Measurements from ENCODE around the gene ISCA2.
"Not testable (repeated sequence)": the region's sequence is repeated elsewhere in the genome, so short reads cannot be mapped to it uniquely, and the experiment has no call there.

Gene ISCA2

GRCh38 chr14:74522740-74523139 is 29.2 kb downstream of the ISCA2 start:
- intact Hi-C loops (cut with micrococcal nuclease), result no loop called here
- H3K27ac Mint-ChIP-seq, result no peak overlapping the region
- H3K36me3 Mint-ChIP-seq (ENCODE audit: low read depth), result no peaks in the 10 kb centered on the region
- no peaks in the 10 kb centered on the region for H3K9me3 Mint-ChIP-seq
- H3K4me1 Mint-ChIP-seq (ENCODE audit: low read depth), result peaks cover 18% of the 10 kb centered on the region
- H3K27me3 Mint-ChIP-seq, result peaks cover 30% of the 10 kb centered on the region
- no peak overlapping the region for H3K4me3 Mint-ChIP-seq

GRCh38 chr14:74524076-74524811 is 30.7 kb downstream of the ISCA2 start:
- Mint-ChIP-seq H3K4me3 (no peak overlapping the region), H3K36me3 (ENCODE audit: low read depth) (no peaks in the 10 kb centered on the region)

GRCh38 chr14:74524812-74525135 is 31.2 kb downstream of the ISCA2 start:
- intact Hi-C loops (cut with micrococcal nuclease), result no loop called here
- H3K4me3 Mint-ChIP-seq, result no peak overlapping the region
- H3K9me3 Mint-ChIP-seq, result no peaks in the 10 kb centered on the region
- H3K27ac Mint-ChIP-seq, result no peak overlapping the region
- H3K36me3 Mint-ChIP-seq (ENCODE audit: low read depth), result no peaks in the 10 kb centered on the region
- H3K27me3 Mint-ChIP-seq, result peaks cover 23% of the 10 kb centered on the region
- H3K4me1 Mint-ChIP-seq (ENCODE audit: low read depth), result peaks cover 18% of the 10 kb centered on the region

More at GRCh38 chr14:74524076-74524811, 30.7 kb downstream of the ISCA2 start:
- Mint-ChIP-seq H3K27me3 (peaks cover 23% of the 10 kb centered on the region), H3K27ac (no peak overlapping the region), H3K4me1 (ENCODE audit: low read depth) (peaks cover 18% of the 10 kb centered on the region), H3K9me3 (no peaks in the 10 kb centered on the region)
- intact Hi-C loops (cut with micrococcal nuclease), result no loop called here

GRCh38 chr14:74525361-74525851 is 31.8 kb downstream of the ISCA2 start:
- intact Hi-C loops (cut with micrococcal nuclease), result no loop called here

GRCh38 chr14:74526854-74527585 is 33.5 kb downstream of the ISCA2 start:
- Mint-ChIP-seq H3K36me3 (ENCODE audit: low read depth) (no peaks in the 10 kb centered on the region), H3K4me3 (no peak overlapping the region), H3K27ac (no peak overlapping the region), H3K4me1 (ENCODE audit: low read depth) (peaks cover 32% of the 10 kb centered on the region), H3K9me3 (no peaks in the 10 kb centered on the region), H3K27me3 (peaks cover 21% of the 10 kb centered on the region)
- intact Hi-C loops (cut with micrococcal nuclease), result no loop called here

More at GRCh38 chr14:74525361-74525851, 31.8 kb downstream of the ISCA2 start:
- Mint-ChIP-seq H3K36me3 (ENCODE audit: low read depth) (no peaks in the 10 kb centered on the region), H3K4me1 (ENCODE audit: low read depth) (peaks cover 18% of the 10 kb centered on the region), H3K27me3 (peaks cover 23% of the 10 kb centered on the region), H3K9me3 (no peaks in the 10 kb centered on the region), H3K4me3 (no peak overlapping the region), H3K27ac (no peak overlapping the region)

GRCh38 chr14:74527736-74528280 is 34.2 kb downstream of the ISCA2 start:
- Mint-ChIP-seq H3K36me3 (ENCODE audit: low read depth) (no peaks in the 10 kb centered on the region), H3K27me3 (peaks cover 19% of the 10 kb centered on the region), H3K27ac (no peak overlapping the region)

GRCh38 chr14:74528406-74528805 is 34.8 kb downstream of the ISCA2 start:
- Mint-ChIP-seq H3K36me3 (ENCODE audit: low read depth) (no peaks in the 10 kb centered on the region), H3K27me3 (peaks cover 18% of the 10 kb centered on the region), H3K9me3 (no peaks in the 10 kb centered on the region), H3K4me3 (no peak overlapping the region), H3K27ac (no peak overlapping the region), H3K4me1 (ENCODE audit: low read depth) (peaks cover 37% of the 10 kb centered on the region)
- intact Hi-C loops (cut with micrococcal nuclease), result no loop called here

More at GRCh38 chr14:74527736-74528280, 34.2 kb downstream of the ISCA2 start:
- Mint-ChIP-seq H3K4me3 (no peak overlapping the region), H3K9me3 (no peaks in the 10 kb centered on the region), H3K4me1 (ENCODE audit: low read depth) (peaks cover 32% of the 10 kb centered on the region)
- intact Hi-C loops (cut with micrococcal nuclease), result no loop called here

GRCh38 chr14:74528886-74529285 is 35.3 kb downstream of the ISCA2 start:
- Mint-ChIP-seq H3K4me1 (ENCODE audit: low read depth) (peaks cover 42% of the 10 kb centered on the region), H3K27ac (no peak overlapping the region), H3K4me3 (no peak overlapping the region), H3K9me3 (no peaks in the 10 kb centered on the region), H3K27me3 (peaks cover 21% of the 10 kb centered on the region), H3K36me3 (ENCODE audit: low read depth) (no peaks in the 10 kb centered on the region)
- intact Hi-C loops (cut with micrococcal nuclease), result no loop called here

- H3K36me3 Mint-ChIP-seq (ENCODE audit: low read depth), result no peaks in the 10 kb centered on the region
- H3K4me1 Mint-ChIP-seq (ENCODE audit: low read depth), result peaks cover 28% of the 10 kb centered on the region
- H3K27me3 Mint-ChIP-seq, result peaks cover 12% of the 10 kb centered on the region
- H3K27ac Mint-ChIP-seq, result peak overlapping the region; percentile 9
- H3K4me3 Mint-ChIP-seq, result no peak overlapping the region
- H3K9me3 Mint-ChIP-seq, result no peaks in the 10 kb centered on the region
- intact Hi-C loops (cut with micrococcal nuclease), result no loop called here
Measured at GRCh38 chr14:74531006-74531405, 37.4 kb downstream of the ISCA2 start.

- Mint-ChIP-seq H3K4me3 (no peak overlapping the region), H3K9me3 (no peaks in the 10 kb centered on the region), H3K4me1 (ENCODE audit: low read depth) (peaks cover 26% of the 10 kb centered on the region), H3K27me3 (peaks cover 9% of the 10 kb centered on the region), H3K27ac (peak overlapping the region; percentile 9), H3K36me3 (ENCODE audit: low read depth) (no peaks in the 10 kb centered on the region)
- intact Hi-C loops (cut with micrococcal nuclease), result no loop called here
Measured at GRCh38 chr14:74531467-74531866, 37.9 kb downstream of the ISCA2 start.

- no peaks in the 10 kb centered on the region for H3K36me3 Mint-ChIP-seq (ENCODE audit: low read depth)
- no peak overlapping the region for H3K4me3 Mint-ChIP-seq
- intact Hi-C loops (cut with micrococcal nuclease), result no loop called here
- peaks cover 26% of the 10 kb centered on the region for H3K4me1 Mint-ChIP-seq (ENCODE audit: low read depth)
- no peaks in the 10 kb centered on the region for H3K9me3 Mint-ChIP-seq
- H3K27ac Mint-ChIP-seq, result no peak overlapping the region
- H3K27me3 Mint-ChIP-seq, result peaks cover 7% of the 10 kb centered on the region
Measured at GRCh38 chr14:74532246-74532645, 38.7 kb downstream of the ISCA2 start.

GRCh38 chr14:74533576-74533975 is 40.0 kb downstream of the ISCA2 start:
- no peak overlapping the region for H3K4me3 Mint-ChIP-seq
- no peaks in the 10 kb centered on the region for H3K36me3 Mint-ChIP-seq (ENCODE audit: low read depth)
- no peaks in the 10 kb centered on the region for H3K9me3 Mint-ChIP-seq
- H3K27me3 Mint-ChIP-seq, result peaks cover 8% of the 10 kb centered on the region
- no peak overlapping the region for H3K27ac Mint-ChIP-seq
- intact Hi-C loops (cut with micrococcal nuclease), result no loop called here
- peaks cover 26% of the 10 kb centered on the region for H3K4me1 Mint-ChIP-seq (ENCODE audit: low read depth)

- Mint-ChIP-seq H3K4me1 (ENCODE audit: low read depth) (peaks cover 34% of the 10 kb centered on the region), H3K9me3 (no peaks in the 10 kb centered on the region), H3K36me3 (ENCODE audit: low read depth) (no peaks in the 10 kb centered on the region), H3K27ac (no peak overlapping the region), H3K27me3 (peaks cover 12% of the 10 kb centered on the region), H3K4me3 (no peak overlapping the region)
- intact Hi-C loops (cut with micrococcal nuclease), result no loop called here
Measured at GRCh38 chr14:74535756-74536325, 42.3 kb downstream of the ISCA2 start.

GRCh38 chr14:74536336-74536735 is 42.8 kb downstream of the ISCA2 start:
- H3K9me3 Mint-ChIP-seq; H3K27ac Mint-ChIP-seq; intact Hi-C loops (cut with micrococcal nuclease); H3K4me3 Mint-ChIP-seq; H3K36me3 Mint-ChIP-seq (ENCODE audit: low read depth): not testable (repeated sequence)
- Mint-ChIP-seq H3K4me1 (ENCODE audit: low read depth) (peaks cover 29% of the 10 kb centered on the region), H3K27me3 (peaks cover 12% of the 10 kb centered on the region)

All from dendritic cell treated with granulocyte-macrophage colony-stimulating factor and Interleukin-4, amounts not matched to agents 40 ng/mL and 50 ng/mL, for 4 days (primary cell).